Activated CD8-positive, alpha-beta memory T cell treated with anti-CD3 and anti-CD28 coated beads, Interleukin-2, amount 50 U/mL, for 48 hours (primary cell): ENCODE measurements around the gene SULT6B1.
"Not testable (repeated sequence)": the region's sequence is repeated elsewhere in the genome, so short reads cannot be mapped to it uniquely, and the experiment has no call there.

Source experiments
- DNase-seq: peaks from one replicate; pipeline ENCODE4 v3.0.0-alpha.2; 2020

SULT6B1 gene

DNA sequence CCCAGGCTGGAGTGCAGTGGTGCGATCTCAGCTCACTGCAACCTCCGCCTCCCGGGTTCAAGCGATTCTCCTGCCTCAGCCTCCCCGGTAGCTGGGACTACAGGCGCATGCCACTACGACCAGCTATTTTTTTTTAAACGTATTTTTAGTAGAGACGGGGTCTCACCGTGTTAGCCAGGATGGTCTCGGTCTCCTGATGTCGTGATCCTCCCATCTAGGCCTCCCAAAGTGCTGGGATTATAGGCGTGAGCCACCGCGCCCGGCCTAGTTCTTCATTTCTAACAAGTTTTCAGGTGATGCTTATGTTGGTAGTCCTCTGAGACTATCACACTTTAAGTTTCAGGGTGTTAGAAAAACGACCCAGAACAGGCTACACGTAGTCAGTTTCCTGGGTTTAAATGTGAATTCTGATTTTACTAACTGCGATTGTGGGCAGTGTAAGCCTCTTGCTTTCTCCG, 7.4 kb upstream of the SULT6B1 start:
- DNase-seq, result not testable (repeated sequence)

DNA sequence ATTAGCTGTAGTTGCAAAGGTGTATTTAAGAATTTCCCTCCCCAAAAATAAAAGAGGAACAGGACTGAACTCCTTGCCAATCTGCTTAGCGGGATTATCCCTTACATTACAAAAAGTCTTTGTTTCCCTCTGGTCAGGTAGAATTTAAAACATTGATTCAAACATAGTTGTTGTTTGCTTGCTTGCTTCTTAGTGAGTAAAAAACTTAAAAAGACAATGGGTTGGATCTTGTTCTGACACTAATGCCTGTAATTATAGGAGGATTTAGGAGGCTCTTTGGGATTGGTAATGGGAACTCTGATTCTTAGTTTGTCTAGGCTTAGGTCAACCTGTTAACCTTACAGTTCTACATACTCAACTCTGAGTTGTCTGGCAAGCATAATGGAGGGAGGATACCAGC, 4.1 kb upstream of the SULT6B1 start:
- DNase-seq, result no peak

DNA sequence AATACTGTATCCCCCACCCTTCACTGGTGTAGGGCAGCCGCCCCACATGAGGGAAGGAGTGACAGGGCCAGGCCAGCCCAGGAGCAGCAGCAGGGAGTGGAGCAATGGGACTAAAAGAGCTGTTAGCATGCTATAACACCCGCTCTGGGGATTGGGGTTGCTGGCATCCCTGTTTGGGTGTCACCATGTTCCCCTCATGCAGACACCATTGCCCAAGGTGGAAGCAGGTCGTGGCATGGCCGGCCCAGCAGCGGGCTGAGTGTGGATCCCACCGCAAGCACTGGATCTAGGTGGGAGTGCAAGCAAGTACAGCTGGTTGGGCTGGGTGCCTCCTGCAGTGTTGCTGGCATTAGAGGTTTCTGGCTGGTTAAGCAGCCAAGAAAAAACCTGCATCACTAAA, 3.3 kb upstream of the SULT6B1 start:
- DNase-seq, result no peak

DNA sequence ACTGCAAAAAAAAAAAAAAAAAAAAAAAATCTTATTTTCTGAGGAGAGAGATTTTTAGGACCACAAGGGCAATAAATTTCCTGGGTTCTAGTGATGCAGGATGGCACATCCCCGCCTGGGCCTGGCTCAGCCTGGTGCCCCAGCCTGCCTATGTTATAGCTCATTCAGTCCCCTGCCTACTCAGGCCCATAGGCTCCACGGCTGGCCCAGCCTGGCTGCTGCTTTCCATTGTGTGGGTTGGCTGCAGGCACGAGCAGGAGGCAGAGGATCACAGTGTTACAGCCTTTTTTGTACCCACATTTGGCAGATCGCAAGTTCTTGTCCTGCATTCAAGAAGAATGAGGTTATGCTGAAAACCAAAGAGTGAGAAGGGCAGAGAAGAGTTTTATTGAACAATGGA, 2.8 kb upstream of the SULT6B1 start:
- no peak for DNase-seq

DNA sequence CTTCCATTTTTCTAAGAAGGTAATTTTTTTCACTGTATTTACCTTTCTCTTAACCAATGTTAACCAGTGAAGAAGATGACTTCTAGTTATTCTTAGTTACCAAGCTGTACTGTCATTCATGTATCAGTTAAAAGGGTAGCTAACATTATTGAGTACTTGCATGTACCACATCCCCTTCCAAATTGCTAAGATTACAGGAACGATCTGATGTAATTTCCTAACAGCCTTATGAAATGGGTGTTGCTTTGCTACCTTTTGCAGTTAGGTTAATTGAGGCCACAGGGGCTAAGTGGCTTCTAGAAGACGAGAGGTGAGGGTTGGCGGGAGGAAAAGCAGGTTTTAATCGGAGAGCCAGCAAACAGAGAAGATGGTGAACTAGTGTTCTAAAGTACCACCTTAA, 1.8 kb upstream of the SULT6B1 start:
- no peak for DNase-seq

DNA sequence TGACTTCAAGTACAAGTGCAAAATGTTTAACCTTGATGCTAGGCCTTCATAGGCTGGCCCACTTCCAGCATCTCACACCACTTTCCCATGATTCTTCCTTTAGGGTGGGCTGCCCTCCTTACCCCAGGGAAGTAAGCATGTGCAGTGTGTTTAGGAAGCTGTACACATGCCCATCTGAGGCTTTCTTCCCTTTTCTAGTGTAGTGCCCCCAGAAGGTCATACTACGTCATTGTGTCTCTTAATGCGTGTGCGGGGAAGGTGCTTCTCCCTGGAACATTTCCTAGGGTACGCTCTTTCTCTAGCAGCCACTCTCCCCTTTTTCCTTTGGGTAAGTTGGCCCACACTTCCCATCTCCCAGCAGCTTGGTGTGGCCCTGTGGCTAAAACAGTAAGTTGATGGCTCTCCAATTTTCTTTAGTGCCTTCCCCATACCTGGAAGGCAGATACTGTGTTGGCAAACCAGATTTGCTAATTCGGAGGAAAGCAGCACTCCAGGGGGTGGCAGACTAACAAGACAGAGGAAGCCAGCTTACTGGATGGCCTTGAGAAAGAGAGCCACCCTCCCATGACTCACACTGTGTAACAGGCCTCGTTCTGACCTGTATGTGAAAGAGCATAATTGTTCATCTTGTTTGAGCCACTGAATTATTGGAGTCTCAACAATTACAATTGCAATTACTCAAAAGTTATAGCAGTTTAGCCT, 1.1 kb upstream of the SULT6B1 start:
- no peak for DNase-seq

DNA sequence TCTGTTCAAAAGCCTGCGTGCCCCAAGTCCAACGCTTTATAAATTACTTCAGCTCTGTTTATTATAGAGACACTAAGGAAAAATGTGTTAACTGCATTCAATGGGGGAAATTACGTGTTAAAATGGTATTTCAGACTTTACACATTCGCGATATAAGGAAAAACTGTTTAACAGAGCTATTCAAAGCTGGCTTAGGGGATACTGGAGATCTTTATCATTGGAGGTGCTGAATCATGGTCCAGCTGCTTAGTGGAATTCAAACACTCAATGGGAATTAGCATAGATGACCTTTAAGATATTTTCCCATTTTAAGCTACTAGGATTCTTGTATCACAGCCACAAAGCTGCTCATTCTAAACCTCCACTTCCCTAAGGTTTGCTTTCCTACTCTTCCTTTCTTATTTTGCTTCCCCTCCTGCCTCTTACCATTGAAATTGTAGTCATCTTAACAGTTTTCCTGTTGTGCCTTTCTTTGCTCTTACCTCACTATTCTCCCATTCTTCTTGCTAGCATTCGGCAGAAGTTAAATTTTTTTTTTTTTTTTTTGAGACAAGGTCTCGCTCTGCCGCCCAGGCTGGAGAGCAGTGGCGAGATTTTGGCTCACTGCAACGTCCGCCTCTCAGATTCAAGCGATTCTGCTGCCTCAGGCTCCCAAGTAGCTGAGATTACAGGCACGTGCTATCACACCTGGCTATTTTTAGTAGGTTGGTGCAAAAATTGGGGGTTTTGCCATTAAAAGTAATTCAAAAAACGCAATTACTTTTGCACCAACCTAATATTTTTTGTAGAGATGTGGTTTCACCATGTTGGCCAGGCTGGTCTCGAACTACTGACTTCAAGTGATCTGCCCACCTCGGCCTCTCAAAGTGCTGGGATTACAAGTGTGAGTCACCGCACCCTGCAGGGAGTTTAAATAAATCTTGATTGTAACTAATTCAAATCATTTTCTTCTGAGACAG, 6.5 kb downstream of the SULT6B1 start:
- DNase-seq, result no peak

DNA sequence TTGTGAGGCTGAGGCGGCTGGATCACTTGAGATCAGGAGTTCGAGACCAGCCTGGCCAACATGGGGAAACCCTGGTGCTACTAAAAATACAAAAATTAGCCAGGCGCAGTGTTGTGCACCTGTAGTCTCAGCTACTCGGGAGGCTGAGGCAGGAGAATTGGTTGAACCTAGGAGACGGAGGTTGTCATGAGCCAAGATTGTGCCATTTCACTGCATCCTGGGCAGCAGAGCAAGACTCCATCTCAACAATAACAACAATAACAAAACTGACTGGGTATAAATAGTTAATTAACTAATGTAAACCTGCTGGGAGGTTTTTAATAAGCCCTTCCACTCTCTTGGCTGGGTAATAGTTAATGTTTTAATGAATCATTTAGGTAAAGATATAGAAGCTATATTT, 7.8 kb downstream of the SULT6B1 start:
- DNase-seq, result no peak

DNA sequence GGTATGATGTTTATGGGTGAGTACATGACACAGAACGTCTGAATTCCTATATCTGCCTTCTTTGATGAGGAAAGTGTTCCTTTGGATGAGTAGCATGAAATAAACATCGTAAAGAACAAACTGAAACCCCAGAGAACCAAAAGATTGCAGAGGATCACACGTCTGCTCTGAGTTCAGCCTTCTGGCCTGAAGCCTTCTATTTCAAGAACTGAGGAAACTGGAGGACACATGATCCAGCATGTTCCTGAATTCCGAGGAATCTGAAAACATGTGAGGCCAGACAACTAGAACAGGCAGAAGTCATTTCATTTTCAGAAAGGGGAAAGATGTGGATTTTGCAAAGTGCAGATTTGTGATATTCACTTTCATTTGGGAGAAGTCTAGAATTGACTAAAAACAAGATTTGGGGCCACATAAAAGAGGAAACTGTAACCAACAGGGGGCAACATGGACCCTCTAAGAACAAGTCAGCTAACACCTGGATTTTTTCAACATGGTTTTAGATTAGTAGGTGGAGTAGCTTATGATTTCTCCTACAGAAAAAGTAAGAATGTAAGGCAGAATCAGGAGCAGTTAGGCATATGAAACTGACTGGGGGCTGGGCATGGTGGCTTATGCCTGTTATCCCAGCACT, 8.3 kb downstream of the SULT6B1 start:
- no peak for DNase-seq

DNA sequence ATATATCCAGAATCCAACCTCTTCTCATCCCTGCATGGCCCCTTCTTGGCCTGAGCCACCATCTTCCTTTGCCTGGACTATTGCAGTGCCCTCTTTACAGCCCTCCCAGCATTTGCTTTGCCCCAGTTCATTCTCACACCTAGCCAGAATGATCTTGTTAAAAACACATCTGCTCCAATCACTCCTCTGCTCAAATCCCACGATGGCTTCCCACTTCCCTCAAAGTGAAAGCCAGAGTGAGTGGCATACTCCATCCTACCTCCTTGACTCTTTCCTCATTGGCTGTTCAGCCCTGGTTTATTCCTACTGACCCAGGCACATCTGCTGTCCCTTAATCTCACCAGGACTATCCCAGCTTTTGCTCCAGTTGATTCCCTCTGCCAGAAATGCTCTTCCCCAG, 14.7 kb downstream of the SULT6B1 start:
- no peak for DNase-seq

DNA sequence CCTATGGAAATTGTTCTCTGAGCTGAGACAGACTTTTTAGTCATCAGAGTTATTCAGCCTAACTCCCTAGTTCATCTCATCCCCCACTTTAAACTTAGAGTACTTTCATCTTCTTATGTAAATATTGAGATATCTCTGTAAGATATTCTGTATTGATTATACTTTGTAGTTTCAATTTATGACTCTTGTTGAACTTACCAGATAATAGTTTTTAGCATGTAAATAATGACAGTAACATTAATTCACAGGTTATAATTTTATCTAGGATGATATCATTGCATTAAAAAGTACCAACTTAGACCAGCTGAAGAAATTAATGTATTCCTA, 16.9 kb downstream of the SULT6B1 start:
- DNase-seq, result no peak

DNA sequence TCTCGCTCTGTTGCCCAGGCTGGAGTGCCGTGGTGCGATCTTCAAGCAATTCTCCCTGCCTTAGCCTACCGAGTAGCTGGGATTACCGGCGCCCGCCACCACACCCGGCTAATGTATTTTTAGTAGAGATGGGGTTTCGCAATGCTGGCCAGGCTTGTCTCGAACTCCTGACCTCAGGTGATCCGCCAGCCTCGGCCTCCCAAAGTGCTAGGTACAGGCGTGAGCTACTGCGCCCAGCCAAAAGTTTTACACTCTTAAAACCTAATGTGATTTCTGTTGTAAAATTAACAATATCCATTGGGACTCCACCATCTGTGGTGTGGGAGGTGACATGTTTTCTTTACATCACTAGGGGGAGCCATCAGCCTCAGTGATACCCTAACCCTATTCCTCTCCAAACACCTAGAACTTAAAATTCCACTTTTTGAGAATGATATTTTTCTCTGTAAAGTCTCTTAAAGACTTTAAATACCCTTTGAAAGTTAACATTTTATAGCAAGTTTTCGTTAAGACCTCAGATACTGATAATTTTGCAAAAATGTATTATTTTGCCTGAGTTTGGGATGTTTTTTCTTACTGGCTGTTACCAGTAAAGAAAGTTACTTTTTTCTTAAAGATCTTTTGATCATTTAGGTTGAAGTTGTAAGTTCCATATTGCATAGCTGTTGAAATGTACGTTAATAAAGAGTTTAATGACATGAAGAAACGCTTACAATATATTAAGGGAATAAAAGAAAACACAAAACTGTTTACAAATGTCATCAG, 20.1 kb downstream of the SULT6B1 start:
- DNase-seq, result no peak

DNA sequence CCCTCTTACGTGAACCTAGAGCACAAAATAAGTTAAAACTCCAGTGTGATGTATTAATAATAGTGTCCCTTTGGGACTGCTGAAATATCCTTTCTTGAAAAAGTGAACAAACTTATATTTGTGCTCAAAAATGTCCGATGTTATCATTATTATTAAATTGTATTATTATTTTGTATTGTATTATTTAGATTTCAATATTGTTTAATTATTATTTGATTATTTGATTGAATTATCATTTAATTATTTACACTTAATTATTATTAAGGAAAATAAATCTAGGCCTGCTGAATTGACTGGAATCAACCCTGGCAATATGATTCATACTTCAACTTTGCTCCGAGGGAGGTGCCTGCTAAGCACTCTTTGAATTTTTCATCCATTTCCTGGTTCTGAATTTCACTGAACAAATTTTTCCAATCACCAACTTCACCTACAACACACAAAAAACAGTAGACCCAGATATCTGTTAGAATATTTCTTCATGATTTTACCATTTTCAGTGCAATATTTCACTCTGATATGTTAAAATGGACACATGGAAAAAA, 20.8 kb downstream of the SULT6B1 start:
- DNase-seq, result no peak

DNA sequence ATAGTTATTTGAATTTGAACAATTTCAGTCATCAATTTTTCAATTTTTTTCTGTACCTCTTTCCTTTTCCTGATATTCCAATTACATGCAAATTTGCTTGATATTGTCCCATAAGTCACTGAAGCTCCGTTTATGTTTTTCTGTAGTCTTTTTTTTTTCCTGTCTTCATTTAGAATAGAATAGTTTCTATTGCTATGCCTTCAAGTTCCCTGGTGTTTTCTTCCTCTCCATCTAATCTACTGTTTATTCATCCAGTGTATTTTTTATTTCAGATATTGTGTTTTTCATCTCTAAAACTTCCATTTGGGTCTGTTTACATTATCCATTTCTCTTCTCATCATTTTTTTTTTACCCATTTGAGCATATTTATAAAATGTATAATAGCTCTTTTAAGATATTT, 23.7 kb downstream of the SULT6B1 start:
- no peak for DNase-seq

DNA sequence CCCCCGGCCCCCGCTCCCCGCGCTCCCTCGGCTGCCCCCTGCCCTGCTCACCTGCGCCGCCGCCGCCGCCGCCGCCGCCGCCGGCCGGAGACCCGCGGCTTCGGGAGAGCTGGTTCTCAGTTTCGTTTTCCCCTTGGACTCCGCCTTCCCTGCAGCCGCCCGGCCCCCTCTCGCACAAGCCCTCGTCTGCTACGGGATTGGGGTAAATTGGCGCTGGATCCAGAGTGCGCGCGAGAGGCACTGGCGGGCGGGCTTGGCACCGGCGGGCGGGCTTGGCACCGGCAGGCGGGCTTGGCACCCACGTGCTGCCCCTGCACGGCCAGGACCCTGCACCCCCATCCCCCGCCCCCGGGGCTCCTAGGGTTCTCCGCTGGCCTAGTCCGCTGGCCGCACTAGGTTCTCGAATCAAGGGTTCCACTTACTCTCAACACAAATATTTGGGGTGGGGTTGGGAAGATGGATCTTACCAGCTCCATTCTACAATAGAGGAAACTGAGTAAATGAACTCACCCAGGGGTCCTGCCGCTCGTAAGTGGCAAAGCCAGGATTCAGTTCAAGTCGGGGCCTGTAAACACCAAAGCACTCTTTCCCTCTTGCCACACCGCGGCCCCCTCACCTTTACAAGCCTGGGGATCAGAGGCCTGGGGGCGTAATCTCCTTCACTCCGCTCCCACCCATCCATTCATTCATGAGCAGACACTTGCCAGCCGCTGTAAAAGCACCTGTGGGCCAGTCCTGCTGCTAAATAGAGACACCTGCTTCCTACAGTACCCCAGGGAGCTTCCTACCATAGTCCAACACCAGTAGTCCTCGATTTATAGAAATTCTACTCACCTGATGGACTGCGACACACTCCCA, 31.4 kb downstream of the SULT6B1 start, which contains the start of gene EIF2AK2:
TSS of gene EIF2AK2 (minus strand) at position 124 of the 858 bp plus-strand sequence. CDS start 9,174 bp downstream, outside the sequence.
- peak; percentile 86 for DNase-seq

DNA sequence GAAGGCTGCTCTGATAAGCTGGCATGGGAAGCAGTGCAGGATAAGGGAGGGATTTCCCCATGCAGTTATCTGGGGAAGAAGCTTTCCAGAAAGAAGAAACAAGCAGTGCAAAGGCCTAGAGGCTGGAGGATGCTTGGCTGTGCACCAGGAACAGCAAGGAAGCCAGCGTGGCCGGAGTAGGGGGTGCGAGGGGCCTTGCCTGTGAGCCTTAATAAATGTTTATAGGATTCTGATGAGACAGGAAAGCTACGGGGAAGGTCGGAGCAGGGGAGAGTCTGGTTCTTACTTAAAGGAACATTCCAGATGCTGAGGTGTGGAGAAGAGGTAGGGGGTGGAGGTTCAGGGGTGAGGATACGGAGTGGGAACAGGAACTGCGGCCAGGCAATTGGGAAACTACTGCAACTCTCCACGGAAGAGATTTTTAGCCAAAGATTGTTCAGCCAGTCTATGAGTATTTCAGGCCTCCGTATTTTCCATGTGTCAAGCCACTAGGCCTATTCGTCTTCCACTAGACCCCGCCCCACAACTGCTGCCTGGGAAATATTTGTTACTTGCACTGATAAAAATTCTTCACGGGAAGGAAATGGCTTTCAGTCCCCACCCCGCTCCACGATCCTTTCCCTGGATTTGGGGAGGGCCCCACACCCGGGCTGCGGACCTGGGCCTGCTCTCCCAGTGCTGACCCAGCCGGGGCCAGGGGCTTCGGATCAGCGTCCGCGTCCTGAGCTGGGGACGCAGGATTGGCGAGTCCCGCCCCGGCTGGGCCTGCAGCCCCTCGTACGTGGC, 32.2 kb downstream of the SULT6B1 start:
- peak; percentile 75 for DNase-seq

DNA sequence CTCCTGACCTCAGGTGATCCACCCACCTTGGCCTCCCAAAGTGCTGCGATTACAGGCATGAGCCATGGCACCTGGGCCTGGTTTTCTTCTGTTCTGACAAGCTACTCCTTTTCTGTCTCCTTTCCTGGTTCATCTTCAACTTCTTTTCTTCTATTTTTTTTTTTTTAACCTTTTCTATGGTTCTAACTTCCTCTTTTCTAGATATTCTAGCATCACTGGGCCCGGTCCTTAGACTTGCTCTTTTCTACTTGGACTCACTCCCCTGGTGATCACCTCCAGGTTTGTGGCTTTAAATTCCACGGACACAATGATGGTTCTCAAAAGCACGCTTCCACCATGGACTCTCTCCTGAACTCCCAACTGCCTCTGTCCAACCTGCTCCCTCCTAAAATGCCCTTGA, 33.7 kb downstream of the SULT6B1 start:
- no peak for DNase-seq

DNA sequence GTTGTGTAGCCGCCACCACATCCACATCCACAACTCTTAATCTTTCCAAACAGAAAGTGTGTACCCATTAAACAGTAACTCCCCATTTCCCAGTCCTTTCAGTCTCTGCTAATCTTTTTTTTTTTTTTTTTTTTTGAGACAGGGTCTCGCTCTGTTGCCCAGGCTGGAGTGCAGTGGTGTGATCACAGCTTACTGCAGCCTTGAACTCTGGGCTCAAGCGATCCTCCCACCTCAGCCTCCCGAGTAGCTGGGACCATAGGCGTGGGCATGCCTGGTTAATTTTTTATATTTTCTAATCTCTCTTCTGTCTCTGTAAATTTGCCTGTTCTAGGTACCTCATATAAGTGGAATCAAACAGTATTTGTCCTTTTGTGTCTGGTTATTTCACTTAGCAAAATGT, 35.2 kb downstream of the SULT6B1 start:
- no peak for DNase-seq

DNA sequence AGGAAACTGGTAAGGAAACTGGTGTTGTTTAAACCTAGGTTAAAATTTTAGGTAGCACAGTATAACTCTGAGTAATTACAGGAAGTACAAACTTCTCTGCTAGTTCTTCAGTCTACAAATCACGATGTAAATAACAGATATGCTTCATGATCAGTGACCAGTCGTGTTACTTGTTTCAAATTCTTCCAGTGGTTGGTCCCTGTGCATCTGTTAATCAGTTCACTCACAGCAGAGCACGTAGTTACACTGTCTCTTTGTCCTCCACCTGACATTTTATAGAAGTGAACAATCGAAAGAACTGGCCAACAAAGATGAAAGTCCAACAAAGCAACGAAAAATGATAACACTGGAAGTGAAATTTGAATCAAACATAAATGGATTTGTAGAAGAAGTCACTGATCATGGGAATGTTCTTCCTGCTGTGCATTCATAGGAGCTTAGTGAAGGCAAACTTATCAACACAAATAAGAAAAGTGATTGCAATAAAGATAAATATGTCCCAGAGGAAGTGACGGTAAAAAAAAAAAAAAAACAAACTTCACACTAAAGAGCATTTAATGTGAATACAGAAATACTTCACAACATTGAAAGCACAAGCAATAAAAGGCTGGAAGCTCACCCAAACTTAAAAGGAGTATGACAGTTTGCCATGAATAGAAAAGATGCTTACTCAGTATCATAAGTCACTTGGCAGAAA, 38.7 kb downstream of the SULT6B1 start:
- DNase-seq, result no peak

DNA sequence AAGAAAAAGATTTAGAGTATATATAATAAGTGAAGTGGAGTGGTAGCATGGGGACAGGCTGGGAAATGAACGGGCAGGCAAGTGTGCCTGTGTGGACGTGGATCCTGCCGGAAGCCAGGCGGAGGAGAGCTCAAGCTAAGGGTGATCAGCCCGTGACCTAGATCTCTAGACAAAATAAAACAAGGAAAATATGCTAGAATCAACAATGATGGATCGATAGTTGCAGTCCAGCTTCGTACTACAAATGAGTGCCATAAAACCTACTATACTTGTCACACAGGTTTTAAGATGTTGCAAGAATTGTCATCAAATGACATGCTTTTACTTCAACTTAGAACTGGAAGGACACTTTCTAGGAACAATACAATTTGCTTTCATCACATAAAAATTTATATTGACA, 40.1 kb downstream of the SULT6B1 start:
- DNase-seq, result no peak
